NB4 (cell line): Measurements from ENCODE around the gene ALG2.

Experiments used
- CTCF ChIP-seq: IDR thresholded peaks from one replicate; pipeline ENCODE4 v1.5.1; 2012; ENCODE audit warnings: low read depth, low read length
- POLR2A ChIP-seq: IDR thresholded peaks from 2 replicates; pipeline ENCODE4 v1.6.1; 2011; ENCODE audit warnings: mild to moderate bottlenecking; ENCODE audit not compliant: insufficient read length; ENCODE audit errors: extremely low read depth

- no peak for TF ChIP-seq CTCF
- TF ChIP-seq POLR2A: no peak
These were observed 52.7 kb downstream of the ALG2 start for GRCh38 chr9:99169086-99169485.
